NCI-H526 treated with DMSO at 0.1 percent for 48 hours (cell line): ENCODE results near the gene CENPU.
"Not testable (repeated sequence)": the region's sequence is repeated elsewhere in the genome, so short reads cannot be mapped to it uniquely, and the experiment has no call there.

Experiments used
- DNase-seq: peaks from one replicate; lab custom pipeline; 2025; lab: John Stamatoyannopoulos, UW

CENPU gene, protein sequence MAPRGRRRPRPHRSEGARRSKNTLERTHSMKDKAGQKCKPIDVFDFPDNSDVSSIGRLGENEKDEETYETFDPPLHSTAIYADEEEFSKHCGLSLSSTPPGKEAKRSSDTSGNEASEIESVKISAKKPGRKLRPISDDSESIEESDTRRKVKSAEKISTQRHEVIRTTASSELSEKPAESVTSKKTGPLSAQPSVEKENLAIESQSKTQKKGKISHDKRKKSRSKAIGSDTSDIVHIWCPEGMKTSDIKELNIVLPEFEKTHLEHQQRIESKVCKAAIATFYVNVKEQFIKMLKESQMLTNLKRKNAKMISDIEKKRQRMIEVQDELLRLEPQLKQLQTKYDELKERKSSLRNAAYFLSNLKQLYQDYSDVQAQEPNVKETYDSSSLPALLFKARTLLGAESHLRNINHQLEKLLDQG

GRCh38 chr4:184733654-184734524, at the start of gene CENPU:
TSS of gene CENPU (minus strand) at chr4:184734096. CDS start at chr4:184734062, 34 bp downstream.
- peak; percentile 94 for DNase-seq

GRCh38 chr4:184782731-184783373, 49.0 kb upstream of the CENPU start:
- no peak for DNase-seq

DNA sequence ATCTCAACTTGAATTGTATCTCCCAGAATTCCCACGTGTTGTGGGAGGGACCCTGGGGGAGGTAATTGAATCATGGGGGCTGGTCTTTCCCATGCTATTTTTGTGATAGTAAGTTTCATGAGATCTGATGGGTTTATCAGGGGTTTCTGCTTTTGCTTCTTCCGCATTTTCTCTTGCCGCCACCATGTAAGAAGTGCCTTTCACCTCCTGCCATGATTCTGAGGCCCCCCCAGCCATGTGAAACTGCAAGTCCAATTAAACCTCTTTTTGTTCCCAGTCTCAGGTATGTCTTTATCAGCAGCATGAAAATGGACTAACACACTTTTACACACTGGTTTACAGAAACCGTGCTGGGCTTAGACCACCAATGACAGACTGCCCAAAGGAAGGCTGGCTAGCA, 45.3 kb upstream of the CENPU start:
- not testable (repeated sequence) for DNase-seq

- no peak for DNase-seq
These were observed 44.4 kb upstream of the CENPU start for GRCh38 chr4:184778325-184778724.

GRCh38 chr4:184776821-184777220, 42.9 kb upstream of the CENPU start:
- no peak for DNase-seq

- no peak for DNase-seq
These were observed 42.1 kb upstream of the CENPU start for GRCh38 chr4:184775854-184776555.

- DNase-seq: no peak
These were observed 40.3 kb upstream of the CENPU start for GRCh38 chr4:184774152-184774551.

GRCh38 chr4:184771416-184771815, 37.5 kb upstream of the CENPU start:
- no peak for DNase-seq

GRCh38 chr4:184769141-184769765, 35.4 kb upstream of the CENPU start:
- DNase-seq: no peak

GRCh38 chr4:184768296-184768695, 34.4 kb upstream of the CENPU start:
- DNase-seq: no peak

GRCh38 chr4:184766446-184766845, 32.5 kb upstream of the CENPU start:
- no peak for DNase-seq

- no peak for DNase-seq
These were observed 31.8 kb upstream of the CENPU start for GRCh38 chr4:184765473-184766340.

DNA sequence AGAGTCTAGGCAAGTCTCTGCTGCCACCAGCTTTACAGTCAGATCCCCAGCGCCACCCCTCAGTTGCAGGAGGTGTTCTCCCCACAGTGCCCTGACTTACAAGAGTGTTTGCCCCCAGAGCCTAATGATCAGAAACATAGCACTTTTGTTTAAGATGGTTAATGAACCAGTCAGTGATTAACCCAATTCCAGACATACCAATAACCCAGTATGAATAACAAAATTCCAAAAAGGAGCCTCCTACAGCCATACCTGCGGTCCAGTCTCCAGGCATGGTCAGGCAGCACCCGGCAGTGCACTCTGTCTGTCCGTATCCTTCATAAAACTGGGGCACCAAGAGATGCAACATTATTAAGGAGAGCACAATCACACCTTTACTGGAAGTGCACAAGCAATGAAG, 30.7 kb upstream of the CENPU start:
- no peak for DNase-seq

DNA sequence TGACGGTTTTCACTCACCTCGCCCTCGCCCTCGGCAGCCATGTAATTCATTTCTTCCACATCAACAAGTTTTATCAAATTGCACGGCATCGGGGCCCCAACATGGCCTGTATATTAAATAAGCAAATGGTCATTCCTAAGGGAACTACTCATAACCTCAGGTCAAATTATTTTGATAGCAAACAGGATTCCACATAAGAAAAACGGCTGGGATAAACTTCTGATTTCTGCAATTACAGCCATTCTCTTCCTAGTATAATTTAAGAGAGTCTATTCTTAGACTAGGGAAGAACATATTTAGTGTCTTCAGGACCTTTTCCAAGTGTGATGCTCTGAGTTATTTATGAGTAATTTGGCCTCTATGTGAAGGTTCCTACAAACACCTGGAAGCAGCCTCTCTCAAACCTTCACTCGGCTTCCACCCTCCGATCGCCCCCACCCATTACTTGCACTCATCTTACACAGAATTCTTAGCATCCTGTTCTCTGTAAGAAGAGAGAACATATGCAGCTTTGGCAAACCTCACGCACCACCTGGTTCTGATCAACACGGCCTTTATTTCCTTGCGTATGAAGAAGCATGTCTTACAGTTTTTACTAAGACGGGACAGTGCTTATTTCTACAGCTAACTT, 29.4 kb upstream of the CENPU start:
- no peak for DNase-seq

DNA sequence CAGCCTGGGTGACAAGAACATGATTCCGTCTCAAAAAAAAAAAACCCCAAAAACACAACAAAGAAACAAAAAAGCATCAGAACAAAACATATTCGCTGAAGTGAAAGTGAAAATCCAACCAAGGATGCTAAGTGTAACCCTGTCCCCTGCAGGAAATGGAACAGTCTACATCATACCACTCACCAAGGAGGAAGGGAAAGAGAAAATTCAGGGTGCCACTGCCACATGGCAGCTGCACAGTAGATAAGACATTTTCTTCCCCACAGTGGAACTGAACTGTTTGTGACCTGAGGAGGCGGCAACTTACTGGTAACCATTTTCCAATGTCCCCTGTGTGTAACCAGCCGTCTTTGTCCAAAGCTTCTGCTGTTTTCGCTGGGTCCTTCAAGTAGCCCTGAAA, 28.2 kb upstream of the CENPU start:
- DNase-seq: no peak

DNA sequence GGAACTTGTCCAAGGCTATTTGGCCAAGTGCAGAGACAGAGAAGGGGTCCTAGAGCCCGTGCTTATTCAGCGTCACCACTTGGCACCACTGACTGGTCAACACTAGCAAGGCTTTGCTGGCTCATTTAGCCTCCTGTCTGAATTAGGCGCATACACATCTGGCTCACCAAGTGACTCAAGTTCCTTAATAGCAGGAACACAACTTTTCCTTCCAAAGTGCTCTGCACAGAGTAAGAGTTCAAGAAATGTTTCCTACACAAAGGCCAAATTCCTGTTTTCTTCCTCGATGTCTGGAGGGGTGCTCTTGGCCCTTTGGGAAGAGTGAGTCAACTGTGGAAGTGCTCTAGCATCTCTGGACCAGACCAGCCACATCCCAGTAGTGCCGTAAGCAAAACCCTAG, 26.8 kb upstream of the CENPU start:
- DNase-seq: no peak

GRCh38 chr4:184757810-184758209, 23.9 kb upstream of the CENPU start:
- no peak for DNase-seq

GRCh38 chr4:184756399-184756798, 22.5 kb upstream of the CENPU start:
- DNase-seq: no peak

- DNase-seq: no peak
These were observed 21.4 kb upstream of the CENPU start for GRCh38 chr4:184755278-184755677.
